Kidney (tissue), 14 donors: ENCODE data around the gene ATP2A3. TPM values are rescaled to one million over a fixed set of nuclear protein-coding genes. Genes with fewer than 3 reads are reported as not detected.

Experiments
- DNase-seq, 5 donors: peaks; one replicate each; pipeline ENCODE4 v3.0.0-alpha.2; 2013 to 2020
- FAIRE-seq: peaks from 2 replicates; lab custom pipeline; 2012; peaks lifted over from hg19 to GRCh38; lab: Jason Lieb, UNC
- H3K27ac ChIP-seq, 2 donors: one replicate each; pipeline ENCODE4 v1.7.0; 2013; ENCODE audit warnings: low read depth in 2 of 2, low read length in 2 of 2, inconsistent platforms in 1 of 2
- H3K27me3 ChIP-seq: one replicate; pipeline ENCODE4 v1.7.1; 2013; ENCODE audit warnings: low read length, inconsistent platforms; ENCODE audit not compliant: control insufficient read depth, insufficient read depth
- H3K36me3 ChIP-seq, 3 donors: one replicate each; pipeline versions ENCODE4 v1.7.0 to v1.7.1; 2013; ENCODE audit warnings: low read length in 3 of 3, control low read depth in 1 of 3, inconsistent platforms in 1 of 3; ENCODE audit not compliant: insufficient read depth in 3 of 3, control insufficient read depth in 2 of 3
- H3K4me1 ChIP-seq, 3 donors: one replicate each; pipeline versions ENCODE4 v1.7.0 to v1.7.1; 2013; ENCODE audit warnings: low read length in 3 of 3, inconsistent platforms in 1 of 3, low read depth in 1 of 3; ENCODE audit not compliant: control insufficient read depth in 2 of 3, insufficient read depth in 2 of 3
- H3K4me3 ChIP-seq, 3 donors: one replicate each; pipeline versions ENCODE4 v1.7.0 to v1.8.1; 2013; ENCODE audit warnings: low read length in 3 of 3, control low read depth in 1 of 3, inconsistent platforms in 1 of 3
- H3K9ac ChIP-seq, 3 donors: one replicate each; pipeline versions ENCODE4 v1.7.0 to v1.7.1; 2013; ENCODE audit warnings: low read length in 3 of 3, control low read depth in 1 of 3, inconsistent platforms in 1 of 3
- H3K9me3 ChIP-seq, 3 donors: one replicate each; pipeline versions ENCODE4 v1.7.0 to v1.7.1; 2013; ENCODE audit warnings: low read length in 3 of 3, control low read depth in 1 of 3, inconsistent platforms in 1 of 3; ENCODE audit not compliant: control insufficient read depth in 2 of 3, insufficient read depth in 1 of 3
- CTCF ChIP-seq: IDR thresholded peaks from 3 replicates; pipeline ENCODE4 v1.5.1; 2012; ENCODE audit warnings: mild to moderate bottlenecking, moderate library complexity, borderline replicate concordance; ENCODE audit not compliant: insufficient read depth; ENCODE audit errors: extremely low read depth
- intact Hi-C: fragments of 100-400 bp; cut with DNase I; formaldehyde crosslinking; loops from one replicate; pipeline ENCODE4 v1.11.1; 2022
- polyA plus RNA-seq: library from polyadenylated mRNA; stranded (reverse); fragments of 350-450 nt; fragmentation: Illumina TruSeq; extraction: RNeasy Lipid Tissue Mini Kit (QIAGEN cat#74804); gene quantifications from one replicate; pipeline ENCODE4 v1.2.3, GENCODE V29; 2014; ENCODE audit warnings: low read depth, low replicate concordance; ENCODE audit not compliant: insufficient read depth
- total RNA-seq: library from RNA; stranded (reverse); fragmentation: NEBNext Ultra II Directional; extraction: Animal tissue kit (Norgen Biotek cat#: 25700); gene quantifications from one replicate; pipeline ENCODE4 v1.2.1, GENCODE V29; 2021
- donor health status: control.
- donor health status: control.
- donor health status: control.
- donor health status: control.
- donor health status: control.
- donor health status: DM: yes; HTN: yes; CAD: no.
- donor health status: Normal renal cell carcinoma (clear cell type).

ATP2A3 gene
- total and polyA plus RNA-seq, 2 donors from 2014 or later: 9.4 to 52.1 TPM

GRCh38 chr17:3913531-3914311, 50.5 kb downstream of the ATP2A3 start:
- peak; percentile 95 for TF ChIP-seq CTCF
- intact Hi-C loops: no loop called here

DNA sequence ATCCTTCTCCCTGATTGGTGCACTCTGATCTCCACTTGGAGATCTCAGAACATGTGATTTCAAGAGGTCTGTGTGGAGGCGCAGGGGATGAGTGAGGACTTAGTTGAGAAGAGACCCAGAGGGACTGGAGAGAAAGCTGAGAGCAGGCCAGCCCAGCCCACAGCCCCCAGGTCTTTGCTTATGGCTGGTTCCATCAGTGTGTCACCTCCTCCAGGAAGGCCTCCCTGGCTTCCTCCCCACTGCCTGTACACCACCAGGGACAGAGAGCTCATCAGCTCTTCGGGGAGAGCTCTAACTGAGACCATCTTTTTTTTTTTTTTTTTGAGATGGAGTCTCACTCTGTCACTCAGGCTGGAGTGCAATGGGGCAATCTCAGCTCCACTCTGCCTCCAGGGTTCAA, 51.4 kb downstream of the ATP2A3 start:
- H3K9me3 ChIP-seq: no peaks in the 10 kb centered on the region
- no peaks in the 10 kb centered on the region for H3K36me3 ChIP-seq
- no peak for FAIRE-seq
- TF ChIP-seq CTCF: no peak
- H3K4me3 ChIP-seq: no peak overlapping the region
- H3K27ac ChIP-seq: no peak overlapping the region
- intact Hi-C loops: no loop called here
- H3K4me1 ChIP-seq: peaks cover 0 to 10% (median 0%) of the 10 kb centered on the region in 3 donors
- H3K27me3 ChIP-seq: no peaks in the 10 kb centered on the region
- peak in 1 of 5 donors; percentile 24 for DNase-seq
- H3K9ac ChIP-seq: no peak overlapping the region

More at GRCh38 chr17:3913531-3914311, 50.5 kb downstream of the ATP2A3 start:
- DNase-seq (peak; percentile 67 to 93 (median 81)), FAIRE-seq (no peak)
- Histone ChIP-seq H3K9ac (no peak overlapping the region), H3K27ac (peak overlapping the region in 1 of 2 donors; percentile 43), H3K9me3 (no peaks in the 10 kb centered on the region), H3K4me1 (peaks cover 0 to 10% (median 0%) of the 10 kb centered on the region in 3 donors), H3K27me3 (no peaks in the 10 kb centered on the region), H3K36me3 (no peaks in the 10 kb centered on the region), H3K4me3 (no peak overlapping the region)

DNA sequence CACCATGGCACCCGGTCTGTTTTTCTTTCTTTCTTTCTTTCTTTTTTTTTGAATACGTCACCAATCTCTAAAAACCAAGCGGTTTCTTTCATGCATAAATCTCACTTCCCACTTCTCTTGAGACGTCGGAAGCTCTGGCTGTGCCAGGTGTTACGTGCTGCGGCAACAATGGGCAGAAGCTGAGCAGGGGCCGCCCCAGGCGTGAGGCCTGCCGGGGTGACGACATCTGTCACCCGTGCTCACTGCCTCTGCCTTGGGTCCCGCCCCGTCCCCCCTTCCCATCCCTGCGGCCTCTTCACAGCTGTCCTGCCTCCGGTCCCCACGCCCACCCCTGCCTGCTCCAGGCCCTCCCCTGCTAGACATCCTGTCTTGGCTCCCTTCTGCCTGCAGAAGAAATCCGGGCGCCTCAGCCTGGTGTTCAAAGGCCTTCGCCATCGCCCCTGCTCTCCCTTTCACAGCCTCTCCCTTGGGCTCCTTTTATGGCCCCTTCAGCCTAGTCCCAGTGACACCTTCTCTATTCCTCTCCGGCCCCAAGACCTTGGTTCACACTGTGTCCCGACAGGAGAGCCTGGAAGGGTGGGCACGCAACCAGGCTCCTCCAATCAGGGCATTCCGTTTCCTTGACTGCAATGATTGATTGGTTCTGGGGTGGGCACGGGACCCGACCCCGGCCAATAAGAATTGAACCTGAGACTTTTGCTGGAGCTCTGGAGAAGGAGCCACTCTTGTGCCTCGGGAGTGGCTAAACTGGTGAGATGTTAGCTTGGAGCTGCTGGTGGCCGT, 52.8 kb downstream of the ATP2A3 start:
- TF ChIP-seq CTCF: no peak
- peaks cover 0 to 5% (median 0%) of the 10 kb centered on the region in 3 donors for H3K4me1 ChIP-seq
- H3K4me3 ChIP-seq: no peak overlapping the region
- intact Hi-C loops: no loop called here
- peak in 4 of 5 donors; percentile 62 to 85 (median 75) for DNase-seq
- no peak overlapping the region for H3K27ac ChIP-seq
- H3K9ac ChIP-seq: no peak overlapping the region
- no peaks in the 10 kb centered on the region for H3K36me3 ChIP-seq
- H3K9me3 ChIP-seq: no peaks in the 10 kb centered on the region
- no peak for FAIRE-seq
- no peaks in the 10 kb centered on the region for H3K27me3 ChIP-seq
